ENCODE measurements around the gene ACVRL1. TPM values are rescaled to one million over a fixed set of nuclear protein-coding genes. Genes with fewer than 3 reads are reported as not detected.
A peak's percentile ranks its signal among the peaks of the same experiment; 100 is the strongest.

The ACVRL1 gene
- total RNA-seq, 1 donor from 2014 or later = 0.46 TPM

GRCh38 chr12:51896236-51896635, 11.1 kb upstream of the ACVRL1 start:
- Mint-ChIP-seq H3K27me3 (peaks cover 6% of the 10 kb centered on the region), H3K4me3 (no peak overlapping the region)

DNA sequence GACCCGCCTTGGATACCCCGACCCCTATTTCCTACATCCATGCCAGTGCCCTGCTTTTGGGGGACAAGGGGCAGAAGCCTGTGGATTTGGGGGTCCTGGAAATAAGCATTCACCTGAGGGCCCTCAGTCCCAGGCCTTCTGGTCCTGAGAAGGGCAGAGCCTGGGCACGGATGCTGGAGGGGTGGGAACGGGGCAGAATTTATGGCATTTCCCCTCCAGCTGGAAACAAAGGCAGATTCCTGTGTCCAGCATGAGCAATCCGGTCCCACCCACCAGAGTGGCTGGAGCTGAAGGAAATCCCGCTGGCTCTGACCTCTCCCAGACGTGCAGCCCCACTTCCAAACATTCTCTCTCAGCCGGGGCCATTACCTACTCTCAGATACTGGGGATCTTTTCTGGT, 10.1 kb upstream of the ACVRL1 start:
- no peak overlapping the region for H3K4me3 Mint-ChIP-seq
- no peak for DNase-seq (ENCODE audit: extremely low spot score, unreplicated experiment)

More at GRCh38 chr12:51896236-51896635, 11.1 kb upstream of the ACVRL1 start:
- Mint-ChIP-seq H3K27ac (peak overlapping the region; percentile 46), H3K4me1 (ENCODE audit: unreplicated experiment) (peaks cover 11% of the 10 kb centered on the region), H3K36me3 (no peaks in the 10 kb centered on the region), H3K9me3 (no peaks in the 10 kb centered on the region)
- TF ChIP-seq, protein P1, sequence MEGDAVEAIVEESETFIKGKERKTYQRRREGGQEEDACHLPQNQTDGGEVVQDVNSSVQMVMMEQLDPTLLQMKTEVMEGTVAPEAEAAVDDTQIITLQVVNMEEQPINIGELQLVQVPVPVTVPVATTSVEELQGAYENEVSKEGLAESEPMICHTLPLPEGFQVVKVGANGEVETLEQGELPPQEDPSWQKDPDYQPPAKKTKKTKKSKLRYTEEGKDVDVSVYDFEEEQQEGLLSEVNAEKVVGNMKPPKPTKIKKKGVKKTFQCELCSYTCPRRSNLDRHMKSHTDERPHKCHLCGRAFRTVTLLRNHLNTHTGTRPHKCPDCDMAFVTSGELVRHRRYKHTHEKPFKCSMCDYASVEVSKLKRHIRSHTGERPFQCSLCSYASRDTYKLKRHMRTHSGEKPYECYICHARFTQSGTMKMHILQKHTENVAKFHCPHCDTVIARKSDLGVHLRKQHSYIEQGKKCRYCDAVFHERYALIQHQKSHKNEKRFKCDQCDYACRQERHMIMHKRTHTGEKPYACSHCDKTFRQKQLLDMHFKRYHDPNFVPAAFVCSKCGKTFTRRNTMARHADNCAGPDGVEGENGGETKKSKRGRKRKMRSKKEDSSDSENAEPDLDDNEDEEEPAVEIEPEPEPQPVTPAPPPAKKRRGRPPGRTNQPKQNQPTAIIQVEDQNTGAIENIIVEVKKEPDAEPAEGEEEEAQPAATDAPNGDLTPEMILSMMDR (conservative IDR thresholded peaks at IDR 0.05) = no peak
- no peak for DNase-seq (ENCODE audit: extremely low spot score, unreplicated experiment)

GRCh38 chr12:51898506-51898905, 8.8 kb upstream of the ACVRL1 start:
- Mint-ChIP-seq H3K27me3 (peaks cover 6% of the 10 kb centered on the region), H3K27ac (no peak overlapping the region), H3K4me3 (no peak overlapping the region), H3K9me3 (no peaks in the 10 kb centered on the region), H3K4me1 (ENCODE audit: unreplicated experiment) (peaks cover 8% of the 10 kb centered on the region), H3K36me3 (no peaks in the 10 kb centered on the region)
- no peak for DNase-seq (ENCODE audit: extremely low spot score, unreplicated experiment)
- TF ChIP-seq, protein P1 (conservative IDR thresholded peaks at IDR 0.05) = no peak

More for the DNA sequence above, 10.1 kb upstream of the ACVRL1 start:
- no peaks in the 10 kb centered on the region for H3K36me3 Mint-ChIP-seq
- H3K4me1 Mint-ChIP-seq (ENCODE audit: unreplicated experiment) = peaks cover 8% of the 10 kb centered on the region
- no peak overlapping the region for H3K27ac Mint-ChIP-seq
- TF ChIP-seq, protein P1 (conservative IDR thresholded peaks at IDR 0.05) = no peak
- peaks cover 6% of the 10 kb centered on the region for H3K27me3 Mint-ChIP-seq
- no peaks in the 10 kb centered on the region for H3K9me3 Mint-ChIP-seq

DNA sequence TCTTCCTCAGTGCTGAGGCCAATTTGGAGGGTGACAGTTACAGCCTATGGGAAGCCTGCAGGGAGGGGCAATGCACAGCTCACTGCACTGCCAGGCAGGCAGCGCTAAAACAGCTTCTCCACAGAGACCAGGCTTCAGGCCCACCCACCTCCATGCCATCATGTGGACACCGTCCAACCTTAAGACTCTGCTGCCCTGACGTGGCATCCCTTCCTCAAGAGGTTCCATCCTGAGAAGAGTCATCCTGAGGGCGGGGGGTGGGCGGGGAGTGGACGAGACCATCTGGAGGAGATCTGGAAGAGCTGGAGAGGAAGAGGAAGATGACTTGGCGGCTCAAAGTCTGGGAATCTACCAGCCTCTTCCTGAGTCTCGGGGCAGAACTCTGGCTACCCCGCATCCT, 8.4 kb upstream of the ACVRL1 start:
- H3K36me3 Mint-ChIP-seq = no peaks in the 10 kb centered on the region
- DNase-seq (ENCODE audit: extremely low spot score, unreplicated experiment) = no peak

GRCh38 chr12:51900323-51900889, 6.9 kb upstream of the ACVRL1 start:
- Mint-ChIP-seq H3K4me1 (ENCODE audit: unreplicated experiment) (peaks cover 10% of the 10 kb centered on the region), H3K27me3 (peaks cover 6% of the 10 kb centered on the region), H3K27ac (no peak overlapping the region), H3K4me3 (no peak overlapping the region), H3K36me3 (no peaks in the 10 kb centered on the region), H3K9me3 (no peaks in the 10 kb centered on the region)
- DNase-seq (ENCODE audit: extremely low spot score, unreplicated experiment) = no peak
- TF ChIP-seq, protein P1 (conservative IDR thresholded peaks at IDR 0.05) = no peak

More for the DNA sequence above, 8.4 kb upstream of the ACVRL1 start:
- Mint-ChIP-seq H3K27ac (no peak overlapping the region), H3K9me3 (no peaks in the 10 kb centered on the region), H3K27me3 (peaks cover 6% of the 10 kb centered on the region), H3K4me3 (no peak overlapping the region), H3K4me1 (ENCODE audit: unreplicated experiment) (peaks cover 11% of the 10 kb centered on the region)
- TF ChIP-seq, protein P1 (conservative IDR thresholded peaks at IDR 0.05) = no peak

Data from type B pancreatic cell (in vitro differentiated cells).